ENCODE results near the gene TCF7L2. TPM values are rescaled to one million over a fixed set of nuclear protein-coding genes. Genes with fewer than 3 reads are reported as not detected.

The TCF7L2 gene
- total RNA-seq, 1 experiment from 2014 or later = 45.2 TPM

DNA sequence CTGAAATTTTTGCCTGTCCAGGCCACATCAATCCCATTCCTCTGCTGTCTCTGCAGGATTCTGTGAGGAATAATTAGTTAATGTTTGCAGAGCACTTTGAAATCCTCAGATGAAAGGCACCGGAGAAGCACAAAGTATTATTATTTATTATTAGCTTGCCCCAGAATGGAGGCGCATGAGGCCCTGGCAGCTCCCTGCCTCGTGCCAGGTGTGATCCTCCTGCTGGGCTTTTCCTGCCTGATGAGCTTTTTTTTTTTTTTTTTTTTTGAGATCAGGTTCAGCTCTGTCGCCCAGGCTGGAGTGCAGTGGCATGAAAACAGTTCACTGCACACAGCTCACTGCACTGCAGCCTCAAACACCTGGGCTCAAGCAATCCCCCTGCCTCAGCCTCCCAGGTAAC, 65.2 kb downstream of the TCF7L2 start:
- ATAC-seq = no peak
- H3K27ac ChIP-seq (ENCODE audit: low read length) = no peak overlapping the region
- POLR2A ChIA-PET = interaction anchor here (0.6 kb wide), 2 partner anchors 43 to 58 kb away, joined by 3 to 8 read pairs; no protein-coding TSS in a partner anchor
- CTCF ChIA-PET = interaction anchor here (0.6 to 0.7 kb wide), 2 partner anchors 15 to 58 kb away, joined by 3 to 9 read pairs; no protein-coding TSS in a partner anchor
- BruUV-seq (replicated peaks) = no TSS peak
- H3K9me3 ChIP-seq (ENCODE audit: control insufficient read depth, insufficient read depth, low read depth, low read length) = no peaks in the 10 kb centered on the region
- H3K4me3 ChIP-seq (ENCODE audit: low read depth in 2 of 2, low read length in 2 of 2) = no peak overlapping the region
- DNase-seq (ENCODE audit: low read depth, low spot score) = no peak
- no peaks in the 10 kb centered on the region for H3K36me3 ChIP-seq (ENCODE audit: control insufficient read depth, insufficient read depth, low read length)
- in situ Hi-C loops (cut with HindIII; ENCODE audit: low pct_unique_long_range_greater_than_20kb, low sequenced_read_pairs) (no loop called here), intact Hi-C loops (cut with micrococcal nuclease; ENCODE audit: unreplicated experiment) (no loop called here)
- no peak for TF ChIP-seq POLR2AphosphoS5 (IDR thresholded peaks at IDR 0.05; ENCODE audit: low read depth, low read length)
- no peak for TF ChIP-seq TCF7L2 (IDR thresholded peaks at IDR 0.05; ENCODE audit: low read depth, low read length)
- TF ChIP-seq, protein P1, sequence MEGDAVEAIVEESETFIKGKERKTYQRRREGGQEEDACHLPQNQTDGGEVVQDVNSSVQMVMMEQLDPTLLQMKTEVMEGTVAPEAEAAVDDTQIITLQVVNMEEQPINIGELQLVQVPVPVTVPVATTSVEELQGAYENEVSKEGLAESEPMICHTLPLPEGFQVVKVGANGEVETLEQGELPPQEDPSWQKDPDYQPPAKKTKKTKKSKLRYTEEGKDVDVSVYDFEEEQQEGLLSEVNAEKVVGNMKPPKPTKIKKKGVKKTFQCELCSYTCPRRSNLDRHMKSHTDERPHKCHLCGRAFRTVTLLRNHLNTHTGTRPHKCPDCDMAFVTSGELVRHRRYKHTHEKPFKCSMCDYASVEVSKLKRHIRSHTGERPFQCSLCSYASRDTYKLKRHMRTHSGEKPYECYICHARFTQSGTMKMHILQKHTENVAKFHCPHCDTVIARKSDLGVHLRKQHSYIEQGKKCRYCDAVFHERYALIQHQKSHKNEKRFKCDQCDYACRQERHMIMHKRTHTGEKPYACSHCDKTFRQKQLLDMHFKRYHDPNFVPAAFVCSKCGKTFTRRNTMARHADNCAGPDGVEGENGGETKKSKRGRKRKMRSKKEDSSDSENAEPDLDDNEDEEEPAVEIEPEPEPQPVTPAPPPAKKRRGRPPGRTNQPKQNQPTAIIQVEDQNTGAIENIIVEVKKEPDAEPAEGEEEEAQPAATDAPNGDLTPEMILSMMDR (IDR thresholded peaks at IDR 0.05) = no peak
- TF ChIP-seq, protein P2, sequence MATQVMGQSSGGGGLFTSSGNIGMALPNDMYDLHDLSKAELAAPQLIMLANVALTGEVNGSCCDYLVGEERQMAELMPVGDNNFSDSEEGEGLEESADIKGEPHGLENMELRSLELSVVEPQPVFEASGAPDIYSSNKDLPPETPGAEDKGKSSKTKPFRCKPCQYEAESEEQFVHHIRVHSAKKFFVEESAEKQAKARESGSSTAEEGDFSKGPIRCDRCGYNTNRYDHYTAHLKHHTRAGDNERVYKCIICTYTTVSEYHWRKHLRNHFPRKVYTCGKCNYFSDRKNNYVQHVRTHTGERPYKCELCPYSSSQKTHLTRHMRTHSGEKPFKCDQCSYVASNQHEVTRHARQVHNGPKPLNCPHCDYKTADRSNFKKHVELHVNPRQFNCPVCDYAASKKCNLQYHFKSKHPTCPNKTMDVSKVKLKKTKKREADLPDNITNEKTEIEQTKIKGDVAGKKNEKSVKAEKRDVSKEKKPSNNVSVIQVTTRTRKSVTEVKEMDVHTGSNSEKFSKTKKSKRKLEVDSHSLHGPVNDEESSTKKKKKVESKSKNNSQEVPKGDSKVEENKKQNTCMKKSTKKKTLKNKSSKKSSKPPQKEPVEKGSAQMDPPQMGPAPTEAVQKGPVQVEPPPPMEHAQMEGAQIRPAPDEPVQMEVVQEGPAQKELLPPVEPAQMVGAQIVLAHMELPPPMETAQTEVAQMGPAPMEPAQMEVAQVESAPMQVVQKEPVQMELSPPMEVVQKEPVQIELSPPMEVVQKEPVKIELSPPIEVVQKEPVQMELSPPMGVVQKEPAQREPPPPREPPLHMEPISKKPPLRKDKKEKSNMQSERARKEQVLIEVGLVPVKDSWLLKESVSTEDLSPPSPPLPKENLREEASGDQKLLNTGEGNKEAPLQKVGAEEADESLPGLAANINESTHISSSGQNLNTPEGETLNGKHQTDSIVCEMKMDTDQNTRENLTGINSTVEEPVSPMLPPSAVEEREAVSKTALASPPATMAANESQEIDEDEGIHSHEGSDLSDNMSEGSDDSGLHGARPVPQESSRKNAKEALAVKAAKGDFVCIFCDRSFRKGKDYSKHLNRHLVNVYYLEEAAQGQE (IDR thresholded peaks at IDR 0.05; ENCODE audit: insufficient read depth in 1 of 2, low read depth in 2 of 2, low read length in 1 of 2) = no peak
- TF ChIP-seq SIN3A (IDR thresholded peaks at IDR 0.05; ENCODE audit: borderline replicate concordance, insufficient read depth, low read depth, low read length) = no peak
- no peaks in the 10 kb centered on the region for H3K27me3 ChIP-seq (ENCODE audit: control insufficient read depth, insufficient read depth, low read length)
- peaks cover 67% of the 10 kb centered on the region for H3K4me1 ChIP-seq (ENCODE audit: control insufficient read depth, insufficient read depth, low read length)

DNA sequence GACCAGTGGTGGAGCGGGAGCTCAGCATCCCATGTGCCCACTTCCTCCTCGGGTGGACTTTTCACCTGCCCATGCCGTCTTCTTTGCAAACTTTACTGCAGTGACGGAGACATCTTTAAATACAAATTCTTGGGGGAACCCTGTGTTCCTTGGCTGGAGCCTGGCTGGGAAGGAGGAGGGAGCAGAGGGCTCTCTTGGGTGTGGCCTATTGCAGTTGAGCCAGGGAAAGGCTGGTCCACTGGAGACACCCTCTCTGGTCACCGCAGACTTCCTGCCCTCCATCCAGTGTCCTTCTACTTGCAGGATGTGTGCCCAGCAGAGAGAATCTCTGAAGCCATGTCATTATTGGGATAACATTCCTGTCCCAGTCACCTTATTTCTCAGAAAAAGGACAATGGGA, 67.3 kb downstream of the TCF7L2 start:
- BruUV-seq (replicated peaks) = no TSS peak
- CTCF ChIA-PET = no interaction called here

More for the DNA sequence above, 67.3 kb downstream of the TCF7L2 start:
- ATAC-seq (no peak), DNase-seq (ENCODE audit: low read depth, low spot score) (no peak)
- Histone ChIP-seq H3K27me3 (ENCODE audit: control insufficient read depth, insufficient read depth, low read length) (no peaks in the 10 kb centered on the region), H3K9me3 (ENCODE audit: control insufficient read depth, insufficient read depth, low read depth, low read length) (no peaks in the 10 kb centered on the region), H3K4me1 (ENCODE audit: control insufficient read depth, insufficient read depth, low read length) (peaks cover 82% of the 10 kb centered on the region), H3K4me3 (ENCODE audit: low read depth in 2 of 2, low read length in 2 of 2) (no peak overlapping the region), H3K36me3 (ENCODE audit: control insufficient read depth, insufficient read depth, low read length) (no peaks in the 10 kb centered on the region), H3K27ac (ENCODE audit: low read length) (peak overlapping the region; percentile 60)
- no peak for TF ChIP-seq TCF7L2 (IDR thresholded peaks at IDR 0.05; ENCODE audit: low read depth, low read length)
- TF ChIP-seq, protein P2 (IDR thresholded peaks at IDR 0.05; ENCODE audit: insufficient read depth in 1 of 2, low read depth in 2 of 2, low read length in 1 of 2) = no peak
- no peak for TF ChIP-seq POLR2AphosphoS5 (IDR thresholded peaks at IDR 0.05; ENCODE audit: low read depth, low read length)
- POLR2A ChIA-PET = no interaction called here
- in situ Hi-C loops (cut with HindIII; ENCODE audit: low pct_unique_long_range_greater_than_20kb, low sequenced_read_pairs) (no loop called here), intact Hi-C loops (cut with micrococcal nuclease; ENCODE audit: unreplicated experiment) (no loop called here)
